HCEC 1CT (cell line): ENCODE results near the gene MAP4K5.

Source experiments
- DNase-seq: peaks from one replicate; pipeline ENCODE4 v3.0.0-alpha.2; 2017

Gene MAP4K5

DNA sequence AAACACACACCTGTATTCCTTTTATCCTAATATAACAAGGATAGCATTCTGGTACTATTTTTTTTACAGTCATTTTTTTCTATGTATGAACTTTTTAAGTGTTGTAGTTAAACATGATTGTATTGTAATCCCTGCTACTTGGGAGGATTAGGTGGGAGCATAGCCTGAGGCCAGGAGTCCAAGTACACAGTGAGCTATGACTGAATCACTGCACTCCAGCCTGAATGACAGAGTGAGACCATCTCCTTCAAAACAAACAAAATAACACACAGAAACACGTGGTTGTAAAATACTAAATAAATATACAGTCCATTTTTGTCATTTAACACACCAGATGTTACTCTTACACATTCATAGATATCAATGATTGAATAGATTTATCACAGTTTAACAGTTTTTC is 56.9 kb downstream of the MAP4K5 start:
- peak; percentile 69 for DNase-seq

DNA sequence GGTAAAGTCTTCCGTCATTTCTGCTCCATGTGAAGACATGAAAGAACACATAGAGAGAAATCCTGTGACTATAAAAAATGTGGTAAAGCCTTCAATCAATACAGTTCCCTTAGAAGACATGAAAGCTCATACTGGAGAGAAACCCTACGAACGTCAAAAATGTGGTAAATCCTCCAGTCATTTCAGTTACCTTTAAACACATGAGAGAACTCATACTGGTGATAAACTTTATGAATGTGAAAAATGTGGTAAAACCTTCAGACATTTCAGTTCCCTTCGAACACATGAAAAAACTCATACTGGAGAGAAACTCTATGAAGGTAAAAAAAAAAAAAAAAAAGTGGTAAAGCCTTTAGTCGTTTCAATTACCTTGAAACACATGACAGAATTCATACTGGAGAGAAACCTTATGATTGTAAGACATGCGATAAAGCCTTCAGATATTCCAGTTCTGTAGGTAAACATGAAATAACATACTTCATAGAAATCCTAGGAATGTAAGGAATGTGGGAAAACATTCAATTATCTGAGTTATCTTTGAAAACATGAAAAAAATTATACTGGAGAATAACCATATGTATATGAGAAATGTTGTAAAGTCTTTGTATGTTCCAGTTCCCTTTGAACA is 60.4 kb downstream of the MAP4K5 start:
- no peak for DNase-seq

DNA sequence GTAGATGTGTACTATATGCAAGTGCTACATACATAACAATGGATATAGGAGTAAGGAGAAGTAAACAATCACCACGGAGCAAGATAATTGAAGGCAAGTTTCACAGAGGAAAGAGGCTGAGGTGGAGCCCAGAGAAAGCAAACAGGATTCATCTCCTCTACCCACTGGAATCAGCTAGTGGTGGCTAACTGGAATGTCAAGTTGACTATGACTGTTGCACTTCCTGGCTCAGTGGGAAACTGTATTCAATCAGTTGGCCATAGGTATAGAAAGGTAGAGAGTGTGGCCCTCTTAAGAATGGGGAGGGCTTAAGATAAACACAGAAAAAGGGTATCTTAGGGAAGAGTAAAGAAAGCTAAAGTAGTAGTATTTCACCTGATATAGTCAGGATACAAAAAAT is 62.4 kb downstream of the MAP4K5 start:
- no peak for DNase-seq

GRCh38 chr14:50462111-50462510 is 70.3 kb downstream of the MAP4K5 start:
- no peak for DNase-seq

DNA sequence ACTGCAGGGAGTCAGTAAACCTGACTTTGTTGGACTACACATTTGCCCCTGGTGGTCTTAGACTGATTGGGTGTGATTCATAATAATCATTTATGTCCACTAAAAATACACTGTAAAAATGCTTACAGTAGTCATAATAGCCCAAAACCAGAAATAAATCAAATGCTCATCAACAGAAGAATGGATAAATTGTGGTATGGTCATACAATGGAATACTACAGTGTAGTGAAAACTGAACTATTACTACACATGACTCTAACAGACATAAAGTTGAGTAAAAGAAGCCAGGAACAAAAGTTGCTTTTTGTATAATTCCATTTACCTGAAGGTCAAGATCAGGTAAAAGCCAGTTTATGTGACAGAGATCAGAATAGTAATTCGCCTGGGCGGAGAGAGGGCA is 78.5 kb downstream of the MAP4K5 start:
- no peak for DNase-seq

DNA sequence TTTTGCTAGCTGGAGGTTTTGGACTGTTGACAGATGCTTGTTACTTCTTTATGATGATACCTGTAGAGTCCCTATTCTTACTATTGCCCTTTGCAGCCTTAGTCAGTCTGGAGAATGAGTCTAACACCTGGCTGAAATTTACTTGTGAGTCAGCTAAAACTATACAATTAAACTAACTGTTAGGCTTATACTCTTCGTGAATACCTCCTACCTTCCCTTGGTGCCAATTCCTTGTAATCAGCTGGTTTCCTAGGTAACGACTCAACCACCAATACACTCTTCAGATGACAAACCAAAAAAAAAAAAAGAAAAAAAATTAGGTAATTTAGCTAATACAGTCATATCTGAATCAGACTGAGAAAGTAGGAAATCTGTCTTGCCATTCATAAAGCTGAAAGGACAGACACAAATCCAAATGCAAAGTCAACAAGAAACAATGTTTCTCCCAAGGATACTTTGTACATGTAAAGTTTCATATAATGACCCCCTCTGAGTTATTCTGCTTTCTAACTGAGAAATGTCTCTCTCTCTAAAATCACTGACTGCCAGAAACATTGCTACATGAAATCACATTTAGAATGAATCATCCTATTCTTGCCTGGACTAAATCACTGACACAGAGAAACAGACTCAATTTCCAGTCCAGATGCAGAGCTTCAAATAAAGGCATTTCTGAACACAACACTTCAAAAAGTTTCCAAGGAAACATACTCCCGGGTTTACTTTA is 79.2 kb downstream of the MAP4K5 start:
- peak; percentile 83 for DNase-seq

- no peak for DNase-seq
These were observed 80.1 kb downstream of the MAP4K5 start for GRCh38 chr14:50452296-50452695.

DNA sequence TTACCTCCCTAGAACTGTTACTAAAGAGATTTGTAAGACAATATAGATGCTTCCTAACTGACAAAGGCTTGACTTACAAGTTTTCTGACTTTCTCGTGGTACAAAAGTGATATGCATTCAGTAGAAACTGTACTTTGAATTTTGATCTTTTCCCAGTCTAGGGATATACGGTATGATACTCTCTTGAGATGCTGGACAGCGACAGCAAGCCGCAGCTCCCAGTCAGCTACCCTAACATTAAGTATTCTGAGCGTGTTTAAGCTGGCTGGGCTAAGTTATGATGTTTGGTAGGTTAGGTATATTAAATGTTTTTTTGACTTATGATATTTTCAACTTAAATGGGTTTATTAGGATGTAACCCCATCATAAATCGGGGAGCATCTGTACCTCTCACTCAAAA is 80.5 kb downstream of the MAP4K5 start:
- DNase-seq, result no peak

GRCh38 chr14:50447461-50447860 is 84.9 kb downstream of the MAP4K5 start:
- DNase-seq, result peak; percentile 20

DNA sequence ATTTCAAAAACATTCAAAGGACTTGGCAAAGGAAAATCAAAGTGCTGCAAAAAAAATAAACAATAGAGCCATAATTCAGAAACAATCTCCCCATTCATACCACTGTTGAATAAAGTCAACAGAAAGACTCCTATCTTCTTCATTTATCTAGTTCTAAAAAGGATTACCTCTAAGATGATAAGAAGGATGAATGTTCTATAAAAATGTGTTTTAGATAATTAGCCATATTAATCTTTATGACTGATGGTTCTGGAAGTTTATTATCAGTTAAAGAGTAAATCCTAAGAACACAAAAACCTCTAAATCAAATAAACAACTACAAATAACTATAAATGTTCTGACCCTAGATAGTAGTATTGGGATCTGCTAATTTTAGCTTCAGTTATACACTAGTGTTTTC is 97.8 kb downstream of the MAP4K5 start:
- no peak for DNase-seq

- DNase-seq, result no peak
These were observed 100.2 kb downstream of the MAP4K5 start for GRCh38 chr14:50432131-50432530.

GRCh38 chr14:50425816-50426215 is 106.6 kb downstream of the MAP4K5 start:
- DNase-seq, result no peak

- no peak for DNase-seq
These were observed 107.3 kb downstream of the MAP4K5 start for GRCh38 chr14:50425105-50425504.

DNA sequence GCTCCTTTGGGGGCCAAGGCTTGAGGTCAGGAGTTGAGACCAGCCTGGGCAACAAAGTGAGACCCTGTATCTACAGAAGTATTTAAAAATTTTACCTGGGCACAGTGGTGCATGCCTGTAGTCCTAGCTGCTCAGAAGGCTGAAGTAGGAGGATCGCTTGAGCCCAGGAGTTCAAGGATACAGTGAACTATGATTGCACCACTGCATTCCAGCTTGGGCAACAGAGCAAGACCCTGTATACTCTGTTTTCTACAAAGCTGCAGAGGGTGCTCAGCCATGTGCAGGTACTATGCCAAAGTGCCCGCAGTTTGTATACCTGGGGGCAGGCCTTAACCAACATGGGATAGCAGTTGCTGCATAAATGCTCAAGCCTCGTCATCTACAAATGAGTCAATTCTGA is 108.8 kb downstream of the MAP4K5 start:
- no peak for DNase-seq

GRCh38 chr14:50421499-50421898 is 110.9 kb downstream of the MAP4K5 start:
- DNase-seq, result no peak

DNA sequence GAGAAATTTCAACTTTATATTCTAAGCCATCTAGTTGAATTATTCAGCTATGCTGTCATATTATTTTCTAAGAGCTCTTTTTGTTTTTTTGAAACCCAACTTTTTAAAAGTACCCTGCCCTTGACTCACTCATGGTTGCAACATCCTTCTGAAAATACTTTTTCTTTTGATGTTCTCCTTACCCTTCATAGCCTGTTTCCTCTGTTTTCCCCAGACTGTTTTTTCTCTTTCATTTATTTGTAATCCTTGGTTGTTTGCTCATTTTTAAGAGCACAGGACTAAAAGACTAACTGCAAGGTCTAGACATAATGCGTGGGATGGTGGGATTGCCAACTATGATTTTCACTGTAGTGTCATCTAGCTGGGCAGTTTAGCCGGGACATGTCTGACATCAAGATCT is 114.5 kb downstream of the MAP4K5 start:
- peak; percentile 14 for DNase-seq

GRCh38 chr14:50410921-50411320 is 121.4 kb downstream of the MAP4K5 start:
- peak; percentile 16 for DNase-seq

DNA sequence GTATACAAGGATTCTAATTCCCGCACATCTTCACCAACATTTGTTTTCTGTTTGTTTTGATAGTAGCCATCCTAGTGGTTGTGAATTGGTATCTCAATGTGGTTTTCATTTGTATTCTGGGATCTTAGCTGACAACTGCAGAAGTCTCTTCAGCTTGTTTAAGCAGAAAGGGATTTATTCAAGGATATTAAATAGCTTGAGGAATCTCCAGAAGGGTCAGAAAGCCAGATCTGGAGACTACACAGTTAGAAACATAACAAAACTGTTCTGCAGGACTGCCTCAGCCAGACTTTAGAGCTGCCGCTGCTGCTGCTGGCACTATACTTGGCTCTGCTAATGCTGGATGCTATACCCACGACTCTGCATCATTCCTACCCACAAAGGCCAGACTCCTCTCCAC is 122.3 kb downstream of the MAP4K5 start:
- DNase-seq, result no peak

- DNase-seq, result no peak
These were observed 125.1 kb downstream of the MAP4K5 start for GRCh38 chr14:50407111-50407812.

DNA sequence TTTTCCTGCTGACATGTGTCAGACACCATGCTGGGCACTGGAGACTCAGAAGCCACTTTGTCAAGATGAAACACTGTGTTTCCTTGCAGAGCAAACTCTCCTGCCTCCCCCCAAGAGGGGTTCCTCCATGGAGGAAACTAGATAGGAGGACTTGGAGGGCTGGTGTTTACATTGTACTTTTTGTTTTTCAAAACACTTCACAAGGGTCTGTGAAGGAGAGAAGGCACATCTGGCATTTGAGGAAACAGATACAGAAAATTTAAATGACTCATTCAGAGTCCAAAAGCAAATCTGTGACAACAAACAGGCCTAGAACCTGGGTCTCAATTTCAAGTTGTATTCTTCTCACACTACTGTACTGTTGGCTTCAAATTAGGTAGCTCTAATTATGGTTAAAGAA is 128.9 kb downstream of the MAP4K5 start:
- peak; percentile 37 for DNase-seq

DNA sequence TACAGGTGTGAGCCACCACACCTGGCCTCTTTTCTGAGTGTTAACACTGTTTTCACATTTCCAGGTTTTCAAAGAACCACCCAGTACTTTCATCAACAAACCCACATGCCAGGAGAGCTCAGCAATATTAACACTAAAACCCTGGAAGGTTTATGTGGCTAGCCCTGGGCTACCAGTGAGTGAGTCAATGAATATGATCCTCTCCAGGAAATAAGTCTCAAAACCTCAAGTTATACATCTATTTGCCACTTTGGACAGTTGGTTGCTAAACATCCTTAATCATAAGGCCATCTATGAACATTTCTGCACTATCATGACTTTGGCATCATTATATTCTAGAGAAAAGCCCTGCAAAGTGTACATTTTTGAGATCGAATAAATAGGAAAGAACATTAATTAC is 129.4 kb downstream of the MAP4K5 start:
- peak; percentile 45 for DNase-seq

DNA sequence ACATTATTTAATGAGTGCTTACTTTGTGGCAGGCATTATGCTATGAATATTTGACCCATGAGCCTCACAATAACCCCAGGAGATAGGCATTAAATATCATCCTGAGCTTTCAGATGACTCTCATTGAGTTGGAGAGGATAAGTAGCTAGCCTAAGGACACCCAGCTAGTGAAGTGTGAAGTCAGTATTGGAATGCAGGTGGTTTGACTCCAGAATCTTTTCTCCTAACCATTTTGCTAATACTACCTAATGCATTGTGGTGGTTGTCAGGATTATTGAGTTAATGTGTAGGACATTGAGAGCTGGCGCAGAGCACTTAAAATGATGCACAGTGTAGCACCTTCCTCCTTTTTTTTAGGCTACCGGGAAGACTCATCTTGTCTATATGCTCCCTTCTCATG is 131.9 kb downstream of the MAP4K5 start:
- no peak for DNase-seq

- peak; percentile 26 for DNase-seq
These were observed 132.9 kb downstream of the MAP4K5 start for GRCh38 chr14:50399251-50400032.
